Stimulated activated memory B cell treated with anti-CD40 and anti-IgM and Interleukin-4, amounts not matched to agents 10 μg/mL and 1 μg/mL and 100 μg/mL, for 72 hours (primary cell): ENCODE results near the gene TYMS.
A peak's percentile ranks its signal among the peaks of the same experiment; 100 is the strongest.

ENCODE experiments used
- ATAC-seq: fragments of 150-1000 bp; cut with Tn5 transposase; 2 replicates; pipeline ENCODE4 v1.10.0; 2021
- H3K27ac Mint-ChIP-seq: one replicate; pipeline ENCODE4 v1.8.0; 2022; ENCODE audit warnings: mild to moderate bottlenecking, mixed read lengths
- H3K27me3 Mint-ChIP-seq: one replicate; pipeline ENCODE4 v1.8.0; 2022; ENCODE audit warnings: mixed read lengths
- H3K36me3 Mint-ChIP-seq: one replicate; pipeline ENCODE4 v1.8.0; 2022; ENCODE audit warnings: mixed read lengths
- H3K4me1 Mint-ChIP-seq: one replicate; pipeline ENCODE4 v1.8.0; 2022; ENCODE audit warnings: mixed read lengths
- H3K4me3 Mint-ChIP-seq: one replicate; pipeline ENCODE4 v1.8.0; 2022; ENCODE audit warnings: mild to moderate bottlenecking, moderate library complexity, mixed read lengths
- H3K9me3 Mint-ChIP-seq: one replicate; pipeline ENCODE4 v1.8.0; 2022; ENCODE audit warnings: mixed read lengths

Gene TYMS

DNA sequence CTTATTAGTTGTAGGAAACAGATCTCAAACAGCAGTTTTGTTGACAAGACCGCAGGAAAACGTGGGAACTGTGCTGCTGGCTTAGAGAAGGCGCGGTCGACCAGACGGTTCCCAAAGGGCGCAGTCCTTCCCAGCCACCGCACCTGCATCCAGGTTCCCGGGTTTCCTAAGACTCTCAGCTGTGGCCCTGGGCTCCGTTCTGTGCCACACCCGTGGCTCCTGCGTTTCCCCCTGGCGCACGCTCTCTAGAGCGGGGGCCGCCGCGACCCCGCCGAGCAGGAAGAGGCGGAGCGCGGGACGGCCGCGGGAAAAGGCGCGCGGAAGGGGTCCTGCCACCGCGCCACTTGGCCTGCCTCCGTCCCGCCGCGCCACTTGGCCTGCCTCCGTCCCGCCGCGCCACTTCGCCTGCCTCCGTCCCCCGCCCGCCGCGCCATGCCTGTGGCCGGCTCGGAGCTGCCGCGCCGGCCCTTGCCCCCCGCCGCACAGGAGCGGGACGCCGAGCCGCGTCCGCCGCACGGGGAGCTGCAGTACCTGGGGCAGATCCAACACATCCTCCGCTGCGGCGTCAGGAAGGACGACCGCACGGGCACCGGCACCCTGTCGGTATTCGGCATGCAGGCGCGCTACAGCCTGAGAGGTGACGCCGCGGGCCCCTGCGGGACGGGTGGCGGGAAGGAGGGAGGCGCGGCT is at the start of gene TYMS:
Gene TYMS (plus strand): TSS at position 343 of the 690 bp plus-strand sequence. CDS start 90 bp downstream, at position 433.
- ATAC-seq: peak; percentile 57
- H3K27ac Mint-ChIP-seq: no peak within 1 kb of the TSS
- peaks cover 17% of the 10 kb centered on the region for H3K4me1 Mint-ChIP-seq
- peaks cover 5% of the 10 kb centered on the region for H3K36me3 Mint-ChIP-seq
- peaks cover 3% of the 10 kb centered on the region for H3K9me3 Mint-ChIP-seq
- H3K4me3 Mint-ChIP-seq: peak within 1 kb of the TSS; percentile 75
- peaks cover 42% of the 10 kb centered on the region for H3K27me3 Mint-ChIP-seq

GRCh38 chr18:607930-608329 is 49.5 kb upstream of the TYMS start:
- Mint-ChIP-seq H3K4me1 (no peaks in the 10 kb centered on the region), H3K27ac (no peak overlapping the region)

GRCh38 chr18:610214-610928 is 47.1 kb upstream of the TYMS start:
- H3K36me3 Mint-ChIP-seq: no peaks in the 10 kb centered on the region
- no peak overlapping the region for H3K27ac Mint-ChIP-seq
- H3K4me1 Mint-ChIP-seq: no peaks in the 10 kb centered on the region
- H3K4me3 Mint-ChIP-seq: no peak overlapping the region
- ATAC-seq: no peak
- H3K9me3 Mint-ChIP-seq: no peaks in the 10 kb centered on the region
- peaks cover 11% of the 10 kb centered on the region for H3K27me3 Mint-ChIP-seq

More at GRCh38 chr18:607930-608329, 49.5 kb upstream of the TYMS start:
- no peaks in the 10 kb centered on the region for H3K9me3 Mint-ChIP-seq
- ATAC-seq: peak; percentile 60
- H3K36me3 Mint-ChIP-seq: no peaks in the 10 kb centered on the region
- peaks cover 11% of the 10 kb centered on the region for H3K27me3 Mint-ChIP-seq
- H3K4me3 Mint-ChIP-seq: no peak overlapping the region

DNA sequence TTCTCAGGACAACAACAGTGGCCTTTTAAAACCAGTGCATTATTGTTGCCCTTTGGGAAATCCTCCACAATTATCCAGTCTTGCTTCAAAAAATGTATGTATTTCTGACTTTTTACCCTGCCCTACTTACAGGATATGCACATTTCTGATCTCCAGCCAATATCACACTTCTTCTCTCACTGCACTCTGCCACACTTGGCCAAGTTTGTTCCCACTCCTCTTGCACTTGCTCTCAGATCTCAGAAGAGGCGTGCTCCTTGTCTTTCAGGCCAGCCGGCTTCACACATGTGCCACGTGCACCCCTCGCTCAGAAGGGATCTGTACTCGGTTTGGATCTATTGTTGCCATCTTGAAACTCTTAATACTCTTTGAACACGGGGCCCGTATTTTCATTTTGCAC is 45.3 kb upstream of the TYMS start:
- no peaks in the 10 kb centered on the region for H3K36me3 Mint-ChIP-seq
- H3K4me3 Mint-ChIP-seq: no peak overlapping the region
- no peaks in the 10 kb centered on the region for H3K4me1 Mint-ChIP-seq
- H3K27me3 Mint-ChIP-seq: no peaks in the 10 kb centered on the region
- ATAC-seq: no peak
- no peaks in the 10 kb centered on the region for H3K9me3 Mint-ChIP-seq
- no peak overlapping the region for H3K27ac Mint-ChIP-seq

DNA sequence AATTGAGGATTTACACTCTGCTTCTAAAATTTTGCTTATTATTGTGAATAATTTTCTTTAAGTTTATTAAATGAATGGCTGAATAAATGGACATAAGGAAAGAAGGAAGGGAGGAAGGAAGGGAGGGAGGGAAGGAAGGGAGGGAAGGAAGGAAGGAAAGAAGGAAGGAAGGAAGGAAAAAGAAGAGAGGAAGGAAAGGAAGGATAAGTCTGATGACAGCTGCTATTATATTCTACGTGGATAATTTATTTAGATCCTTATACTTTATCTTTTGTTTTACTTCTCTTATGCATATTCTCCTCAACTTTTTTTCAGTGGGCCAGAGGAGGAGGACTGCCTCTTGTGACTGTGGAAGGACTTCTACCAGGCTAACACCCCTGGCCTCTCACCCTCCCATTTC is 43.3 kb upstream of the TYMS start:
- H3K36me3 Mint-ChIP-seq: no peaks in the 10 kb centered on the region
- H3K4me1 Mint-ChIP-seq: no peaks in the 10 kb centered on the region
- no peak for ATAC-seq
- no peak overlapping the region for H3K27ac Mint-ChIP-seq
- no peaks in the 10 kb centered on the region for H3K9me3 Mint-ChIP-seq
- H3K4me3 Mint-ChIP-seq: no peak overlapping the region
- H3K27me3 Mint-ChIP-seq: no peaks in the 10 kb centered on the region

- ATAC-seq: no peak
- Mint-ChIP-seq H3K9me3 (no peaks in the 10 kb centered on the region), H3K4me3 (no peak overlapping the region), H3K27me3 (no peaks in the 10 kb centered on the region), H3K4me1 (no peaks in the 10 kb centered on the region), H3K36me3 (no peaks in the 10 kb centered on the region), H3K27ac (no peak overlapping the region)
These were observed 42.3 kb upstream of the TYMS start for GRCh38 chr18:615092-615521.

DNA sequence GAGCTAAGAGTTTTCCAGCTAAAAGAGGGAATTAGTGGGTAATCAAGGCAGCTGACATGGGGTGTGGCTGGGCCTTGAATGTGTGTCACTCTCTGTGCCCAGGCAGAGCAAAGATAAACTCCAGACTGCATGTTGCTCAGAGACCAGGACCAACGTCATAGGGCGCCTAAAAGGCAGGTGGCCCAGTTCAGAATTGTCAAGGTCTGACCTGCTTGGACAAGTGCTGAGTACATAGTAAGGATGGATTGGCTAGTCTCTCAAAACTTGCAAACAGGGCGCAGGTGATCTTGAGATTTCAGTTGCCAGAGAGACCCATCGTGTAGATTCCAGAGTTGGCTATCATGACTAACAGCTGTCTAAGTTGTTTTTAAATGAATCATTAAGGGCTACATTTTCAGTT is 41.7 kb upstream of the TYMS start:
- no peak overlapping the region for H3K27ac Mint-ChIP-seq
- no peaks in the 10 kb centered on the region for H3K27me3 Mint-ChIP-seq
- H3K4me1 Mint-ChIP-seq: no peaks in the 10 kb centered on the region
- H3K4me3 Mint-ChIP-seq: no peak overlapping the region
- no peaks in the 10 kb centered on the region for H3K36me3 Mint-ChIP-seq
- no peaks in the 10 kb centered on the region for H3K9me3 Mint-ChIP-seq
- ATAC-seq: no peak

- no peaks in the 10 kb centered on the region for H3K9me3 Mint-ChIP-seq
These were observed 41.0 kb upstream of the TYMS start for GRCh38 chr18:616380-616995.

DNA sequence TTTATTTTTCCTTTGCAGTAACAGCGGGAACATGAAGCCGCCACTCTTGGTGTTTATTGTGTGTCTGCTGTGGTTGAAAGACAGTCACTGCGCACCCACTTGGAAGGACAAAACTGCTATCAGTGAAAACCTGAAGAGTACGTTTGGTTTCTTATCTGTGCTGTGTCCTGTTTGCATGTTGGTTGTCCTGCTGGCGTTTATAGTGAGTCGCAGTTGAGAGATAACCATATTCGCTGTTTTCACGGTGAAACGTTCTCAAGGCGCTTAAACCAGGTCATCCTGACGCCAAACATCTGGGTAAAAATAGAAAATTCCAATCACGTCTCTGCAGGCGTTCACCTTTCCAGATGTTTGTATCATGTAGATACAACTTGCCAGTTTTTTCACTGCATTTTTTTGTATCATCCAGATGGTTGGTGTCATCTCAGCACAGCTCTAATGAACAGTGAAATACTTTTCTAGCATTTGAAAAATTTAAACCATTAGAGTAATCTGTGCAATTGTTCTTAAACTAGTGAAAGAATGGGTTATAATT is 39.4 kb upstream of the TYMS start:
- no peaks in the 10 kb centered on the region for H3K36me3 Mint-ChIP-seq
- no peaks in the 10 kb centered on the region for H3K9me3 Mint-ChIP-seq
- H3K4me3 Mint-ChIP-seq: no peak overlapping the region
- no peak for ATAC-seq
- H3K27me3 Mint-ChIP-seq: no peaks in the 10 kb centered on the region
- no peak overlapping the region for H3K27ac Mint-ChIP-seq
- H3K4me1 Mint-ChIP-seq: no peaks in the 10 kb centered on the region

More at GRCh38 chr18:616380-616995, 41.0 kb upstream of the TYMS start:
- Mint-ChIP-seq H3K27me3 (no peaks in the 10 kb centered on the region), H3K4me3 (no peak overlapping the region), H3K27ac (no peak overlapping the region), H3K36me3 (no peaks in the 10 kb centered on the region), H3K4me1 (no peaks in the 10 kb centered on the region)
- no peak for ATAC-seq

- H3K4me1 Mint-ChIP-seq: no peaks in the 10 kb centered on the region
- no peaks in the 10 kb centered on the region for H3K9me3 Mint-ChIP-seq
- no peak overlapping the region for H3K27ac Mint-ChIP-seq
- H3K36me3 Mint-ChIP-seq: no peaks in the 10 kb centered on the region
- no peaks in the 10 kb centered on the region for H3K27me3 Mint-ChIP-seq
- H3K4me3 Mint-ChIP-seq: no peak overlapping the region
- ATAC-seq: no peak
These were observed 38.8 kb upstream of the TYMS start for GRCh38 chr18:618618-619017.

GRCh38 chr18:621291-622043 is 36.0 kb upstream of the TYMS start:
- no peak for ATAC-seq
- Mint-ChIP-seq H3K9me3 (no peaks in the 10 kb centered on the region), H3K4me3 (no peak overlapping the region), H3K27ac (no peak overlapping the region), H3K36me3 (no peaks in the 10 kb centered on the region), H3K4me1 (no peaks in the 10 kb centered on the region), H3K27me3 (no peaks in the 10 kb centered on the region)

DNA sequence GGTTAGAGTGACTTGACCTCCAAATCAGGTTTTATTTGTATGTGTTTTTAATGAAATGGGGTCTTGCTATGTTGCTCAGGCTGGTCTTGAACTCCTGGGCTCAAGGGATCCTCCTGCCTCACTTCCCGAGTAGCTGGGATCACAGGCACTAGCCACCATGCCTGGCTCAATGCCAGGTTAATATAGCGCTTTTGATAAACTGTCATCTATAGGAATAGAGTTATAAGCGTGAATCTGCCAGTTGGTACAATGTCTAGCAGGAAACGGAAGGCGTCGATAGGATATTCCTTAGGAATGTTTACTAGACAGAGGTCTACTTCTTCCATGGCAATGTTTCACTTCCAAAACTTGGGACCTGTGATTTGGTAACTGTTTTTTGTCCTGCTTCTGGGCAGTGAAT is 35.2 kb upstream of the TYMS start:
- H3K36me3 Mint-ChIP-seq: no peaks in the 10 kb centered on the region
- ATAC-seq: no peak
- H3K27ac Mint-ChIP-seq: no peak overlapping the region
- no peaks in the 10 kb centered on the region for H3K9me3 Mint-ChIP-seq
- no peaks in the 10 kb centered on the region for H3K4me1 Mint-ChIP-seq
- H3K27me3 Mint-ChIP-seq: no peaks in the 10 kb centered on the region
- H3K4me3 Mint-ChIP-seq: no peak overlapping the region

GRCh38 chr18:623761-624620 is 33.5 kb upstream of the TYMS start:
- H3K27ac Mint-ChIP-seq: no peak overlapping the region
- no peaks in the 10 kb centered on the region for H3K9me3 Mint-ChIP-seq
- ATAC-seq: peak; percentile 49
- no peaks in the 10 kb centered on the region for H3K27me3 Mint-ChIP-seq
- no peaks in the 10 kb centered on the region for H3K36me3 Mint-ChIP-seq
- no peaks in the 10 kb centered on the region for H3K4me1 Mint-ChIP-seq
- H3K4me3 Mint-ChIP-seq: no peak overlapping the region

GRCh38 chr18:627231-627630 is 30.2 kb upstream of the TYMS start:
- no peak overlapping the region for H3K27ac Mint-ChIP-seq
- H3K9me3 Mint-ChIP-seq: peaks cover 3% of the 10 kb centered on the region
- ATAC-seq: no peak
- H3K4me1 Mint-ChIP-seq: no peaks in the 10 kb centered on the region
- H3K4me3 Mint-ChIP-seq: no peak overlapping the region
- no peaks in the 10 kb centered on the region for H3K36me3 Mint-ChIP-seq
- peaks cover 15% of the 10 kb centered on the region for H3K27me3 Mint-ChIP-seq
